ENCODE results near the gene MALT1. TPM values are rescaled to one million over a fixed set of nuclear protein-coding genes. Genes with fewer than 3 reads are reported as not detected.

The MALT1 gene
- total RNA-seq, 6 experiments from 2014 or later = 9.2 to 16.0 (median 10.2) TPM

GRCh38 chr18:58690259-58690658, 19.0 kb downstream of the MALT1 start:
- Histone ChIP-seq H3K27me3 (no peaks in the 10 kb centered on the region), H3K4me3 (no peak overlapping the region), H3K27ac (no peak overlapping the region), H3K9me3 (no peaks in the 10 kb centered on the region), H3K4me1 (peaks cover 0 to 12% (median 4%) of the 10 kb centered on the region in 4 donors), H3K36me3 (peaks cover 0 to 7% (median 0%) of the 10 kb centered on the region in 4 donors)
- TF ChIP-seq CTCF (IDR thresholded peaks at IDR 0.05) (no peak), POLR2A (IDR thresholded peaks at IDR 0.05) (no peak)
- DNase-seq (no peak), ATAC-seq (peak in 1 of 4 donors; percentile 35)
- intact Hi-C loops (cut with DNase I) = no loop called here
- WGBS (ENCODE audit: insufficient coverage, low coverage, low lambda C conversion rate, missing lambda C conversion rate) = 100% methylated on average over 2 of the region's 12 CpGs

GRCh38 chr18:58691256-58691655, 20.0 kb downstream of the MALT1 start:
- intact Hi-C loops (cut with DNase I) = no loop called here
- Histone ChIP-seq H3K27me3 (no peaks in the 10 kb centered on the region), H3K4me3 (no peak overlapping the region), H3K36me3 (peaks cover 0 to 4% (median 0%) of the 10 kb centered on the region in 4 donors), H3K4me1 (peaks cover 0 to 12% (median 4%) of the 10 kb centered on the region in 4 donors), H3K9me3 (no peaks in the 10 kb centered on the region), H3K27ac (no peak overlapping the region)
- ATAC-seq = peak; percentile 55 to 80 (median 64)
- TF ChIP-seq CTCF (IDR thresholded peaks at IDR 0.05) = no peak
- TF ChIP-seq POLR2A (IDR thresholded peaks at IDR 0.05) = no peak
- WGBS (ENCODE audit: insufficient coverage, low coverage, low lambda C conversion rate, missing lambda C conversion rate) = 44% methylated on average over 8 of the region's 8 CpGs
- DNase-seq = peak in 1 of 3 donors; percentile 35

- Histone ChIP-seq H3K36me3 (no peaks in the 10 kb centered on the region), H3K9me3 (no peaks in the 10 kb centered on the region), H3K27ac (no peak overlapping the region), H3K4me3 (no peak overlapping the region), H3K27me3 (no peaks in the 10 kb centered on the region), H3K4me1 (peaks cover 0 to 12% (median 4%) of the 10 kb centered on the region in 4 donors)
- ATAC-seq = no peak
- intact Hi-C loops (cut with DNase I) = no loop called here
- TF ChIP-seq POLR2A (IDR thresholded peaks at IDR 0.05) = no peak
- no peak for TF ChIP-seq CTCF (IDR thresholded peaks at IDR 0.05)
- DNase-seq = no peak
- 78% methylated on average over 6 of the region's 6 CpGs for WGBS (ENCODE audit: insufficient coverage, low coverage, low lambda C conversion rate, missing lambda C conversion rate)
Measured at GRCh38 chr18:58692422-58693185, 21.3 kb downstream of the MALT1 start.

DNA sequence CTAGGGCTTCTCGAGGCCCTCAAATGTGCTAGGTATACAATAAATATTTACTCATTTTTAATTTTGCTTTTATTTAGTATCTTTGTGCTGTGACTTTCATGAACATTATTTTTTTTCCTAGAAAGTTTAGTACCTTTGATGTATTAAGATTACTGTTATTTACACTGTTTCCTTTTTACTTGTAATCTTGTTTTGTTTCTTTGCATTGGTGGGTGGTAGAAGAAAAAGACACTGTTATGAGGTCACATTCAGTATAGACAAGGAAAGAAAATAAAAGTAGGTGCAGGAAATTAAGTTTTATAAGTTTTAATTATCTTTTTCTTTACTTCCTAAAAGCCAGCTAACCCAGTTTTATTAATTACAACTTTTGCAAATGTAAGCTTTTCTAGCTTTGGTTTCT, 23.0 kb downstream of the MALT1 start:
- 93% methylated on average over 1 of the region's 1 CpG for WGBS (ENCODE audit: insufficient coverage, low coverage, low lambda C conversion rate, missing lambda C conversion rate)
- intact Hi-C loops (cut with DNase I) = no loop called here
- peaks cover 0 to 12% (median 4%) of the 10 kb centered on the region in 4 donors for H3K4me1 ChIP-seq
- no peaks in the 10 kb centered on the region for H3K36me3 ChIP-seq
- H3K9me3 ChIP-seq = no peaks in the 10 kb centered on the region
- DNase-seq = no peak
- no peaks in the 10 kb centered on the region for H3K27me3 ChIP-seq
- H3K4me3 ChIP-seq = no peak overlapping the region
- no peak for ATAC-seq
- TF ChIP-seq POLR2A (IDR thresholded peaks at IDR 0.05) = no peak
- no peak for TF ChIP-seq CTCF (IDR thresholded peaks at IDR 0.05)
- no peak overlapping the region for H3K27ac ChIP-seq
